ENCODE data around the gene PRKX.
"Not testable (repeated sequence)": the region's sequence is repeated elsewhere in the genome, so short reads cannot be mapped to it uniquely, and the experiment has no call there.

Gene PRKX

GRCh38 chrX:3711331-3711917, 2.0 kb downstream of the PRKX start:
- DNase-seq (ENCODE audit: low spot score) = no peak

GRCh38 chrX:3707673-3708274, 5.7 kb downstream of the PRKX start:
- DNase-seq (ENCODE audit: low spot score) = not testable (repeated sequence)

- no peak for DNase-seq (ENCODE audit: low spot score)
Measured at GRCh38 chrX:3706481-3706880, 7.0 kb downstream of the PRKX start.

- DNase-seq (ENCODE audit: low spot score) = not testable (repeated sequence)
Measured at GRCh38 chrX:3703251-3703650, 10.2 kb downstream of the PRKX start.

GRCh38 chrX:3702095-3702494, 11.4 kb downstream of the PRKX start:
- not testable (repeated sequence) for DNase-seq (ENCODE audit: low spot score)

GRCh38 chrX:3701445-3701928, 12.0 kb downstream of the PRKX start:
- not testable (repeated sequence) for DNase-seq (ENCODE audit: low spot score)

- no peak for DNase-seq (ENCODE audit: low spot score)
Measured at GRCh38 chrX:3699821-3700381, 13.5 kb downstream of the PRKX start.

GRCh38 chrX:3697701-3698279, 15.7 kb downstream of the PRKX start:
- no peak for DNase-seq (ENCODE audit: low spot score)

- DNase-seq (ENCODE audit: low spot score) = no peak
Measured at GRCh38 chrX:3697220-3697684, 16.2 kb downstream of the PRKX start.

- DNase-seq (ENCODE audit: low spot score) = no peak
Measured at GRCh38 chrX:3695536-3695935, 17.9 kb downstream of the PRKX start.

- DNase-seq (ENCODE audit: low spot score) = no peak
Measured at GRCh38 chrX:3690140-3690539, 23.3 kb downstream of the PRKX start.

- not testable (repeated sequence) for DNase-seq (ENCODE audit: low spot score)
Measured at GRCh38 chrX:3683236-3683635, 30.2 kb downstream of the PRKX start.

- DNase-seq (ENCODE audit: low spot score) = no peak
Measured at GRCh38 chrX:3680459-3680858, 33.0 kb downstream of the PRKX start.

- DNase-seq (ENCODE audit: low spot score) = no peak
Measured at GRCh38 chrX:3679669-3680068, 33.8 kb downstream of the PRKX start.

GRCh38 chrX:3678328-3678727, 35.1 kb downstream of the PRKX start:
- DNase-seq (ENCODE audit: low spot score) = no peak

- DNase-seq (ENCODE audit: low spot score) = no peak
Measured at GRCh38 chrX:3674881-3675280, 38.6 kb downstream of the PRKX start.

- DNase-seq (ENCODE audit: low spot score) = no peak
Measured at GRCh38 chrX:3669841-3670475, 43.5 kb downstream of the PRKX start.

GRCh38 chrX:3666975-3667374, 46.5 kb downstream of the PRKX start:
- DNase-seq (ENCODE audit: low spot score) = no peak

GRCh38 chrX:3664921-3665320, 48.5 kb downstream of the PRKX start:
- DNase-seq (ENCODE audit: low spot score) = no peak

GRCh38 chrX:3663576-3664250, 49.7 kb downstream of the PRKX start:
- DNase-seq (ENCODE audit: low spot score) = not testable (repeated sequence)

- no peak for DNase-seq (ENCODE audit: low spot score)
Measured at GRCh38 chrX:3659761-3660160, 53.7 kb downstream of the PRKX start.

GRCh38 chrX:3655181-3655580, 58.3 kb downstream of the PRKX start:
- no peak for DNase-seq (ENCODE audit: low spot score)
